IMR-90 (cell line): ENCODE data around the gene FXYD6. TPM values are rescaled to one million over a fixed set of nuclear protein-coding genes. Genes with fewer than 3 reads are reported as not detected.
A peak's percentile ranks its signal among the peaks of the same experiment; 100 is the strongest.

Experiments
- ATAC-seq: fragments of 200-7000 bp; cut with Tn5 transposase; 2 replicates; pipeline ENCODE4 v1.9.1; 2020; ENCODE audit warnings: low read depth, mild to moderate bottlenecking, moderate library complexity
- BruUV-seq: library from RNA; stranded (reverse); fragments of 400-500 nt; replicated peaks from 2 replicates; lab custom pipeline; 2021; lab: Mats Ljungman, UMichigan
- CTCF ChIA-PET: fragments of 300-600 bp; formaldehyde crosslinking; extraction: SDS; loops from one replicate; lab custom pipeline; 2021; ENCODE audit warnings: antibody characterized with exemption; lab: Yijun Ruan, JAX
- POLR2A ChIA-PET: fragments of 300-600 bp; sonication (Branson Sonifier 250); formaldehyde crosslinking; loops from one replicate; lab custom pipeline; 2022; ENCODE audit warnings: antibody characterized with exemption; ENCODE audit not compliant: unreplicated experiment; lab: Charles Lee
- DNase-seq: peaks from one replicate; pipeline ENCODE4 v3.0.0; 2013
- H2AFZ ChIP-seq: replicated peaks from 2 replicates; pipeline ENCODE3; 2013; ENCODE audit warnings: low read length, mild to moderate bottlenecking; ENCODE audit not compliant: poor library complexity
- H2AK5ac ChIP-seq: 2 replicates; pipeline ENCODE4 v1.6.1; 2013; ENCODE audit warnings: low read depth, low read length, inconsistent platforms
- H2AK9ac ChIP-seq: replicated peaks from 2 replicates; pipeline ENCODE3; 2013; ENCODE audit warnings: mild to moderate bottlenecking, low read depth, low read length, moderate library complexity; ENCODE audit not compliant: poor library complexity
- H2BK120ac ChIP-seq: 2 replicates; pipeline ENCODE4 v1.6.1; 2013; ENCODE audit warnings: low read depth, low read length, inconsistent platforms
- H2BK15ac ChIP-seq: 3 replicates; pipeline ENCODE4 v1.6.1; 2013; ENCODE audit warnings: low read depth, low read length, inconsistent platforms
- H2BK20ac ChIP-seq: 2 replicates; pipeline ENCODE4 v1.6.1; 2013; ENCODE audit warnings: low read depth, mild to moderate bottlenecking, inconsistent platforms, low read length, moderate library complexity
- H2BK5ac ChIP-seq: 2 replicates; pipeline ENCODE4 v1.6.1; 2013; ENCODE audit warnings: mild to moderate bottlenecking, low read depth, low read length, inconsistent platforms; ENCODE audit not compliant: poor library complexity, severe bottlenecking
- H3K14ac ChIP-seq: replicated peaks from 2 replicates; pipeline ENCODE4 v1.6.1; 2013; ENCODE audit warnings: low read depth, low read length, inconsistent platforms
- H3K18ac ChIP-seq: 2 replicates; pipeline ENCODE4 v1.6.1; 2013; ENCODE audit warnings: low read depth, low read length, control low read depth
- H3K23ac ChIP-seq: 2 replicates; pipeline ENCODE4 v1.6.1; 2013; ENCODE audit warnings: low read depth, low read length, inconsistent platforms
- H3K27ac ChIP-seq: 2 replicates; pipeline ENCODE4 v1.5.1; 2013; ENCODE audit warnings: mild to moderate bottlenecking, control low read depth, low read length; ENCODE audit not compliant: insufficient read depth
- H3K27me3 ChIP-seq: 2 replicates; pipeline ENCODE4 v1.6.1; 2013; ENCODE audit warnings: low read length; ENCODE audit not compliant: control insufficient read depth, insufficient read depth
- H3K36me3 ChIP-seq: 2 replicates; pipeline ENCODE4 v1.6.1; 2013; ENCODE audit warnings: low read length, mixed read lengths; ENCODE audit not compliant: control insufficient read depth, insufficient read depth
- H3K4ac ChIP-seq: 2 replicates; pipeline ENCODE4 v1.6.1; 2013; ENCODE audit warnings: low read depth, low read length, inconsistent platforms
- H3K4me1 ChIP-seq: 2 replicates; pipeline ENCODE4 v1.6.1; 2013; ENCODE audit warnings: low read length, mixed read lengths; ENCODE audit not compliant: control insufficient read depth, insufficient read depth
- H3K4me2 ChIP-seq: 2 replicates; pipeline ENCODE4 v1.6.1; 2013; ENCODE audit warnings: low read depth, mild to moderate bottlenecking, control low read depth, low read length, moderate library complexity
- H3K4me3 ChIP-seq: 2 replicates; pipeline ENCODE4 v1.5.1; 2013; ENCODE audit warnings: low read depth, mild to moderate bottlenecking, control low read depth, low read length, moderate library complexity; ENCODE audit not compliant: insufficient read depth
- H3K56ac ChIP-seq: 2 replicates; pipeline ENCODE4 v1.6.1; 2013; ENCODE audit warnings: low read length, inconsistent platforms; ENCODE audit not compliant: insufficient read depth; ENCODE audit errors: extremely low read depth
- H3K79me1 ChIP-seq, 2 experiments: 2 replicates each; pipeline ENCODE4 v1.6.1; 2013; ENCODE audit warnings: low read length in 2 of 2, inconsistent platforms in 1 of 2, low read depth in 1 of 2
- H3K9ac ChIP-seq: 2 replicates; pipeline ENCODE4 v1.6.1; 2013; ENCODE audit warnings: low read depth, low read length, control low read depth
- H3K9me1 ChIP-seq: 2 replicates; pipeline ENCODE4 v1.6.1; 2013; ENCODE audit warnings: low read length, inconsistent platforms; ENCODE audit not compliant: insufficient read depth
- H3K9me3 ChIP-seq: 2 replicates; pipeline ENCODE4 v1.6.1; 2013; ENCODE audit warnings: low read length; ENCODE audit not compliant: control insufficient read depth, insufficient read depth
- H4K20me1 ChIP-seq: 2 replicates; pipeline ENCODE4 v1.6.1; 2013; ENCODE audit warnings: low read length, inconsistent platforms; ENCODE audit not compliant: insufficient read depth
- H4K5ac ChIP-seq: 2 replicates; pipeline ENCODE4 v1.6.1; 2013; ENCODE audit warnings: mild to moderate bottlenecking, low read depth, low read length, control low read depth
- H4K8ac ChIP-seq, 2 experiments: 2 replicates each; pipeline ENCODE4 v1.6.1; 2013; ENCODE audit warnings: low read depth in 2 of 2, low read length in 2 of 2, control low read depth in 1 of 2, inconsistent platforms in 1 of 2
- H4K91ac ChIP-seq: 2 replicates; pipeline ENCODE4 v1.6.1; 2013; ENCODE audit warnings: low read depth, low read length, inconsistent platforms; ENCODE audit not compliant: insufficient read depth
- BHLHE40 ChIP-seq: fragments of 150-350 bp; IDR thresholded peaks from 2 replicates; pipeline ENCODE4 v1.6.1; 2016; ENCODE audit warnings: mild to moderate bottlenecking, low read depth, low read length
- CEBPB ChIP-seq: IDR thresholded peaks from 2 replicates; pipeline ENCODE4 v1.6.1; 2012; ENCODE audit warnings: low read depth, low read length, improper control_type of control experiment
- CHD1 ChIP-seq: IDR thresholded peaks from 2 replicates; pipeline ENCODE4 v1.6.1; 2012; ENCODE audit warnings: low read depth, low read length, improper control_type of control experiment
- CTCF ChIP-seq: conservative IDR thresholded peaks from 2 replicates; pipeline ENCODE4 v1.5.1; 2012; ENCODE audit warnings: mild to moderate bottlenecking, low read depth, low read length, improper control_type of control experiment
- ELK1 ChIP-seq: fragments of 150-350 bp; IDR thresholded peaks from 2 replicates; pipeline ENCODE4 v1.6.1; 2016; ENCODE audit warnings: low read depth, mild to moderate bottlenecking, low read length, moderate library complexity, borderline replicate concordance
- FOS ChIP-seq: fragments of 150-350 bp; IDR thresholded peaks from 2 replicates; pipeline ENCODE4 v1.6.1; 2016; ENCODE audit warnings: low read depth, low read length
- MAFK ChIP-seq: IDR thresholded peaks from 2 replicates; pipeline ENCODE4 v1.6.1; 2012; ENCODE audit warnings: low read depth, low read length, improper control_type of control experiment
- MAZ ChIP-seq: IDR thresholded peaks from 2 replicates; pipeline ENCODE4 v1.6.1; 2012; ENCODE audit warnings: low read depth, mild to moderate bottlenecking, low read length, improper control_type of control experiment, moderate library complexity, borderline replicate concordance
- MXI1 ChIP-seq: IDR thresholded peaks from 2 replicates; pipeline ENCODE4 v1.6.1; 2012; ENCODE audit warnings: low read depth, mild to moderate bottlenecking, low read length, moderate library complexity, borderline replicate concordance
- NFE2L2 ChIP-seq: fragments of 150-350 bp; IDR thresholded peaks from 2 replicates; pipeline ENCODE4 v1.6.1; 2016; ENCODE audit warnings: low read depth, mild to moderate bottlenecking, low read length
- POLR2A ChIP-seq: IDR thresholded peaks from 2 replicates; pipeline ENCODE4 v1.6.1; 2012; ENCODE audit warnings: mild to moderate bottlenecking, low read depth, low read length
- RAD21 ChIP-seq: IDR thresholded peaks from 2 replicates; pipeline ENCODE4 v1.6.1; 2012; ENCODE audit warnings: low read length, improper control_type of control experiment
- RCOR1 ChIP-seq: IDR thresholded peaks from 2 replicates; pipeline ENCODE4 v1.6.1; 2012; ENCODE audit warnings: mild to moderate bottlenecking, low read length, improper control_type of control experiment; ENCODE audit not compliant: insufficient replicate concordance
- RFX5 ChIP-seq: IDR thresholded peaks from 2 replicates; pipeline ENCODE4 v1.8.0; 2012; ENCODE audit warnings: low read depth, mild to moderate bottlenecking, low read length, moderate library complexity
- SMC3 ChIP-seq: fragments of 150-350 bp; IDR thresholded peaks from 2 replicates; pipeline ENCODE4 v1.6.1; 2016; ENCODE audit warnings: low read depth, mild to moderate bottlenecking, antibody characterized with exemption, low read length, moderate library complexity
- USF2 ChIP-seq: fragments of 150-350 bp; IDR thresholded peaks from 2 replicates; pipeline ENCODE4 v1.6.1; 2017; ENCODE audit warnings: mild to moderate bottlenecking, antibody characterized with exemption, low read length, low read depth
- WGBS, 2 experiments: methylation state at CpG; one replicate each; pipeline versions ENCODE4 v1.1.5 to v1.1.7; 2013; ENCODE audit warnings: missing lambda C conversion rate in 2 of 2; ENCODE audit not compliant: insufficient read length in 1 of 2; ENCODE audit errors: extremely low coverage in 2 of 2; 5-methylcytosine and 5-hydroxymethylcytosine counted together
- dilution Hi-C: fragments of 300-500 bp; cut with HindIII; formaldehyde crosslinking; loops from one replicate; pipeline ENCODE4 v1.14.3; 2018; ENCODE audit warnings: low sequenced_read_pairs; ENCODE audit not compliant: unreplicated experiment
- in situ Hi-C: fragments of 300-500 bp; cut with MboI; formaldehyde crosslinking; loops from 3 replicates; pipeline ENCODE4 v1.14.3; 2019; ENCODE audit warnings: low sequenced_read_pairs, inconsistent platforms, mixed read lengths
- intact Hi-C: fragments of 100-400 bp; cut with micrococcal nuclease; formaldehyde crosslinking; loops from 2 replicates; pipeline ENCODE4 v1.10.0; 2022
- polyA plus RNA-seq, 3 experiments: library from polyadenylated mRNA; depleted of rRNA; stranded (reverse); fragments of >200 nt; gene quantifications; 2 replicates each; pipeline ENCODE4 v1.2.3, GENCODE V29; 2012; ENCODE audit warnings: low replicate concordance in 1 of 3
- total RNA-seq: library from RNA; depleted of rRNA; stranded (reverse); fragments of >200 nt; gene quantifications from 2 replicates; pipeline ENCODE4 v1.2.3, GENCODE V29; 2012

The FXYD6 gene
- total and polyA plus RNA-seq, 2 of the 4 experiments (the other 2 are of a cell fraction): 0.32 TPM; not detected in 1

DNA sequence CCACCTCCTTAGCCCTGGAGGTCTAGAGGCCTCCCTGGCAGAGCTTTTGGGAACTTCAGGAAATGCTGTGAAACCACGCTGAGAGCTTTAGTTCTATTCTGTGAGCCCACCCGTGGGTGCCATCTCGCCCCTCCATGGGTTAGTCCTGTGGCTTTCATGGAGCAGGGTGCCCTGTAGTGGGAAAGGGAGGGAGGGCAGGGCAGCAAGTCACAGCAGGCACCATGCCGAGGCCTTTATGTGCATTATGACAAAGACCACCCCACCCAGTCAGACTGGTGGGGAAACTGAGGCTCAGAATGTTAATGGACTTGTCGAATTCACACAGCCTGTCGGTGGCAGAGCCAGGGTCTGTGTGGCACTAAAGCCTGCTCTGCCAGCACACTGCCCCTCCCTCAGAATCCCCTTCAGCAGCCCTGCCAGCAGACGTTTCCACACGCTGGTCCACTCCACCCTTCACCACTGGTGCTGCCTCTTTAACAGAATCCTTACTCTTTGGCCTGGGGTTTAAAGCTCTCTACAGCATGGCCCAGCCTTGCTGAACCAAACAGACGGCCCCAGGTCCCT lies 39.3 kb upstream of the FXYD6 start:
- Histone ChIP-seq H3K14ac (no peak overlapping the region), H3K4me2 (no peak overlapping the region), H4K91ac (no peak overlapping the region), H3K36me3 (no peaks in the 10 kb centered on the region), H2BK20ac (no peak overlapping the region), H3K9ac (no peak overlapping the region), H3K27ac (no peak overlapping the region), H3K4me1 (no peaks in the 10 kb centered on the region), H3K4ac (no peak overlapping the region), H4K20me1 (no peaks in the 10 kb centered on the region), H3K27me3 (peaks cover 6% of the 10 kb centered on the region), H2BK5ac (no peak overlapping the region), H3K9me1 (no peaks in the 10 kb centered on the region), H2BK120ac (no peak overlapping the region), H2BK15ac (no peak overlapping the region), H4K5ac (no peak overlapping the region), H3K9me3 (no peaks in the 10 kb centered on the region), H3K79me1 (no peaks in the 10 kb centered on the region), H3K56ac (no peak overlapping the region), H2AK9ac (no peak overlapping the region), H3K18ac (no peak overlapping the region), H2AK5ac (no peak overlapping the region), H3K4me3 (no peak overlapping the region), H3K23ac (no peak overlapping the region), H2AFZ (peak overlapping the region; percentile 21), H4K8ac (no peak overlapping the region)
- CTCF ChIA-PET: no interaction called here
- intact Hi-C loops (no loop called here), dilution Hi-C loops (no loop called here), in situ Hi-C loops (no loop called here)
- TF ChIP-seq CHD1 (no peak), RCOR1 (no peak), FOS (no peak), POLR2A (no peak), CTCF (no peak), NFE2L2 (no peak), RFX5 (no peak), MAFK (no peak), MAZ (no peak), SMC3 (no peak), RAD21 (no peak), MXI1 (no peak), BHLHE40 (no peak), CEBPB (no peak), ELK1 (no peak), USF2 (no peak)
- ATAC-seq: no peak
- 0% methylated on average over 1 of the region's 9 CpGs; no CpG with 5 or more reads in 1 of the 2 experiments for WGBS, 2 experiments
- BruUV-seq: no TSS peak
- POLR2A ChIA-PET: no interaction called here
- no peak for DNase-seq
